ENCODE data around the gene GABRA4. TPM values are rescaled to one million over a fixed set of nuclear protein-coding genes. Genes with fewer than 3 reads are reported as not detected.

GABRA4 gene
- total RNA-seq, 1 donor from 2014 or later, result not detected

DNA sequence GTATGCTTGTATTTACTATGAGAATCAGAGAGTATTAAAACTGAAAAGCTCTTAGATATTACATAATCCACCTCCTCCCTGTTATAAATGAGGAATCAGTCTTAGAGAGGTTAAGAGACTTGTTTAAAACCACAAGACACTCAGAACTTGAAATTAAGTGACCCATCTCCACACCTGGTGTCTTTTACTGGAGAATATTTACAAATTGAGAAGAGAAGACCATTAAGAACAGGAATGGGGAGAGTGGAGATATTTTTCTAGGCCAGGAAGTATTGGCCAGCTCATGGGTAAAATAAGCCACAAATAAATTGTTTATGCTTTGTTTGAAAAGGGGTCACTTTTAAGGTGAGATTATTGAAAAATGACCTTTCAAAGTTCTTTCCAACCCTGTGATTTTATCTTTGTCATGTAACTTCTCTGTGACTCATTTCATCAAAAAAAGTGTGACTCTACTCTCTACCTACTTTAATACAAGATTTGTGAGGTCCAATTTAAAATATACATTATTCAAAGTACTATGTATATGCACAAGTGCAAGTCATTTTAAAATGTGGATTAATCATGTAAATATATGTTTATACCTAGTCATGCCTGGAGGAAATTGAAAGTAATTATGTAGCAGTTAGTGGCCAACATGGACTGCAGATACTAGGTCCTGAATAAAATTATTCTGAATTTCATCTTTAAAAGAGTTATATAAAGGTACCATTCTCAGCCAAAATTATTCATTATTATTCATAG is 68.4 kb downstream of the GABRA4 start:
- DNase-seq (ENCODE audit: low spot score, unreplicated experiment), result no peak
- H3K27me3 Mint-ChIP-seq, result peaks cover 4% of the 10 kb centered on the region
- TF ChIP-seq, protein P1, sequence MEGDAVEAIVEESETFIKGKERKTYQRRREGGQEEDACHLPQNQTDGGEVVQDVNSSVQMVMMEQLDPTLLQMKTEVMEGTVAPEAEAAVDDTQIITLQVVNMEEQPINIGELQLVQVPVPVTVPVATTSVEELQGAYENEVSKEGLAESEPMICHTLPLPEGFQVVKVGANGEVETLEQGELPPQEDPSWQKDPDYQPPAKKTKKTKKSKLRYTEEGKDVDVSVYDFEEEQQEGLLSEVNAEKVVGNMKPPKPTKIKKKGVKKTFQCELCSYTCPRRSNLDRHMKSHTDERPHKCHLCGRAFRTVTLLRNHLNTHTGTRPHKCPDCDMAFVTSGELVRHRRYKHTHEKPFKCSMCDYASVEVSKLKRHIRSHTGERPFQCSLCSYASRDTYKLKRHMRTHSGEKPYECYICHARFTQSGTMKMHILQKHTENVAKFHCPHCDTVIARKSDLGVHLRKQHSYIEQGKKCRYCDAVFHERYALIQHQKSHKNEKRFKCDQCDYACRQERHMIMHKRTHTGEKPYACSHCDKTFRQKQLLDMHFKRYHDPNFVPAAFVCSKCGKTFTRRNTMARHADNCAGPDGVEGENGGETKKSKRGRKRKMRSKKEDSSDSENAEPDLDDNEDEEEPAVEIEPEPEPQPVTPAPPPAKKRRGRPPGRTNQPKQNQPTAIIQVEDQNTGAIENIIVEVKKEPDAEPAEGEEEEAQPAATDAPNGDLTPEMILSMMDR (IDR thresholded peaks at IDR 0.05; ENCODE audit: unreplicated experiment), result no peak
- H3K36me3 Mint-ChIP-seq (ENCODE audit: insufficient read depth), result no peaks in the 10 kb centered on the region
- H3K4me1 Mint-ChIP-seq (ENCODE audit: low read depth), result no peaks in the 10 kb centered on the region
- H3K9me3 Mint-ChIP-seq (ENCODE audit: low read depth), result no peaks in the 10 kb centered on the region
- H3K4me3 Mint-ChIP-seq (ENCODE audit: low read depth), result no peak overlapping the region
- no peak overlapping the region for H3K27ac Mint-ChIP-seq

DNA sequence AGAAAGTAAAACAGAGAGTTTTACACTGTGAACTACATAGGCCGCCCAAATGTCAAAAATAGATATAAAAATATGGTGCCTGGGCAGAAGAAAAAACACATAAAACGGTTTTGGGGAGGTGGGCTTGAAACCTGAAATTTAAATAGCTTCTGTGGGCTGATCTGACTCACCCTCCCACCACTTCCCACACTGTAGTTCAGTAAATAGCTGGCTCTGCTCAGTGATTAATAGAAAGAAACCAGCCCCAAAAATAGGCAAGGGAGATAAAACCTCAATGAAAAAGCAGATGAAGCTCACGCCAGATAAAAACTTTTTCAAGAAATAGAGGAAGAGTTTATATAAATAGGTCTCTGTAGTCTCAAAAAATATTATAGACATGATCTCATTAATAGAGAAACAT is 71.2 kb downstream of the GABRA4 start:
- Mint-ChIP-seq H3K27me3 (peaks cover 4% of the 10 kb centered on the region), H3K9me3 (ENCODE audit: low read depth) (no peaks in the 10 kb centered on the region), H3K36me3 (ENCODE audit: insufficient read depth) (no peaks in the 10 kb centered on the region), H3K4me1 (ENCODE audit: low read depth) (no peaks in the 10 kb centered on the region), H3K4me3 (ENCODE audit: low read depth) (no peak overlapping the region), H3K27ac (no peak overlapping the region)
- TF ChIP-seq, protein P1 (IDR thresholded peaks at IDR 0.05; ENCODE audit: unreplicated experiment), result no peak
- no peak for DNase-seq (ENCODE audit: low spot score, unreplicated experiment)

DNA sequence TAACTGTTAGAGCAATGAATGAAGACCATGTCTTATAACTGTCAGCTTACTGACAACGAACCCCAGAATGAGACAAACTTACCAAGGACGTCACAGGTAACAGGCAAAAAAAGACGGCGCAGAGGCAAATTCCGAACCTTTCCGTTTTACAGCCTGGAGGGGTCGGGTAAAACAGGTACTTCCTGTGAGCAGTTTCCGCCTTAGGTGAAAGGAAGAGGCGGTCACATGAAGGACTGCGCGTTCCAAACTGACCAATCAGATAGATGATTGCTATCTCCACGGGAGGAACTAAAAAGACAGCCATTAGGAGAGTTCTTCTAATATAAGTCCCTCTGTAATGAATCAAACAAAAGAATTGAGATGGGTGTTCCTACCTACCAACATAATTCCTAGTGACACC is 84.3 kb downstream of the GABRA4 start, which contains the start of gene COX7B2:
Gene COX7B2 (minus strand): TSS at position 168 of the 400 bp plus-strand sequence. CDS start 174,053 bp downstream, outside the sequence.
- no peak for DNase-seq (ENCODE audit: low spot score, unreplicated experiment)
- Mint-ChIP-seq H3K4me3 (ENCODE audit: low read depth) (no peak within 1 kb of the TSS), H3K4me1 (ENCODE audit: low read depth) (no peaks in the 10 kb centered on the region), H3K27me3 (no peaks in the 10 kb centered on the region), H3K36me3 (ENCODE audit: insufficient read depth) (no peaks in the 10 kb centered on the region), H3K27ac (no peak within 1 kb of the TSS), H3K9me3 (ENCODE audit: low read depth) (peaks cover 5% of the 10 kb centered on the region)
- TF ChIP-seq, protein P1 (IDR thresholded peaks at IDR 0.05; ENCODE audit: unreplicated experiment), result no peak

DNA sequence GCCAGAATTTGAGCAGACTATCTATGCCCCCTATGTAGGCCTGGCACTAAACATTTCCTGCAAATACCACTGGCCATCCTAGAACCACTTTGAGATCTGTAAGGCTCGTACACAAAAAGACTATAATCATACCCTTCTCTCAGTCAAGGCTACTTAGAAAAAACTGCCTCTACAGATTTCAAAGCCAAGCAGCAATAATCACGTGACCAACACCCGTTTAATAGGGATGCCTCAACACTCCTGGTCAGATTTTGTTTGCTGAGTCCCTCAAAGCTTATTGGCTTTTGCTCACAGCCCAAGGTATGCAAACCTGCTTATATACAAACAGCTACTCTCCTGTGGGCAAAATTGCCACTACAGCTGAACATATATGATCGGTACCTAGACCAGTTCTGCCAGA is 85.2 kb downstream of the GABRA4 start:
- no peaks in the 10 kb centered on the region for H3K4me1 Mint-ChIP-seq (ENCODE audit: low read depth)
- H3K9me3 Mint-ChIP-seq (ENCODE audit: low read depth), result peaks cover 5% of the 10 kb centered on the region
- H3K4me3 Mint-ChIP-seq (ENCODE audit: low read depth), result no peak overlapping the region
- no peaks in the 10 kb centered on the region for H3K27me3 Mint-ChIP-seq
- TF ChIP-seq, protein P1 (IDR thresholded peaks at IDR 0.05; ENCODE audit: unreplicated experiment), result no peak
- no peaks in the 10 kb centered on the region for H3K36me3 Mint-ChIP-seq (ENCODE audit: insufficient read depth)
- no peak for DNase-seq (ENCODE audit: low spot score, unreplicated experiment)
- H3K27ac Mint-ChIP-seq, result no peak overlapping the region

GRCh38 chr4:46900082-46900481 is 93.3 kb downstream of the GABRA4 start:
- peaks cover 3% of the 10 kb centered on the region for H3K4me1 Mint-ChIP-seq (ENCODE audit: low read depth)
- H3K27ac Mint-ChIP-seq, result no peak overlapping the region
- peaks cover 5% of the 10 kb centered on the region for H3K9me3 Mint-ChIP-seq (ENCODE audit: low read depth)
- no peaks in the 10 kb centered on the region for H3K27me3 Mint-ChIP-seq
- TF ChIP-seq, protein P1 (IDR thresholded peaks at IDR 0.05; ENCODE audit: unreplicated experiment), result no peak
- H3K4me3 Mint-ChIP-seq (ENCODE audit: low read depth), result no peak overlapping the region
- H3K36me3 Mint-ChIP-seq (ENCODE audit: insufficient read depth), result no peaks in the 10 kb centered on the region
- DNase-seq (ENCODE audit: low spot score, unreplicated experiment), result no peak

Data from progenitor cell of endocrine pancreas (in vitro differentiated cells).